Right cardiac atrium (tissue), 5 donors: ENCODE data around the gene TUFM. TPM values are rescaled to one million over a fixed set of nuclear protein-coding genes. Genes with fewer than 3 reads are reported as not detected.
A peak's percentile ranks its signal among the peaks of the same experiment; 100 is the strongest.
"Not testable (repeated sequence)": the region's sequence is repeated elsewhere in the genome, so short reads cannot be mapped to it uniquely, and the experiment has no call there.

Experiments used
- ATAC-seq, 2 donors: fragments of 200-7000 bp; cut with Tn5 transposase; one replicate each; pipeline versions ENCODE4 v1.8.0 to v1.9.1; 2020; ENCODE audit warnings: moderate library complexity in 2 of 2, mild to moderate bottlenecking in 1 of 2
- DNase-seq, 3 donors: peaks; one replicate each; pipeline ENCODE4 v3.0.0-alpha.2; 2020
- H3K27ac ChIP-seq: one replicate; pipeline ENCODE4 v1.5.1; 2013; ENCODE audit warnings: mild to moderate bottlenecking, low read length, control low read depth, moderate library complexity
- H3K27me3 ChIP-seq: one replicate; pipeline ENCODE4 v1.6.1; 2013; ENCODE audit not compliant: control insufficient read depth, insufficient read depth
- H3K4me1 ChIP-seq: one replicate; pipeline ENCODE4 v1.6.1; 2013; ENCODE audit warnings: low read length; ENCODE audit not compliant: control insufficient read depth, insufficient read depth
- H3K4me3 ChIP-seq: one replicate; pipeline ENCODE4 v1.5.1; 2013; ENCODE audit warnings: low read length, control low read depth
- H3K9me3 ChIP-seq: one replicate; pipeline ENCODE4 v1.6.1; 2013; ENCODE audit warnings: low read length; ENCODE audit not compliant: control insufficient read depth
- WGBS: extraction: QIAGEN DNeasy Blood & Tissue Kit; methylation state at CpG from one replicate; pipeline ENCODE4 v1.1.7; 2013; 5-methylcytosine and 5-hydroxymethylcytosine counted together
- intact Hi-C, 4 donors: fragments of 100-400 bp; cut with DNase I; formaldehyde crosslinking; loops; one replicate each; pipeline versions ENCODE4 v1.11.0 to v1.14.0; 2022 to 2023
- polyA plus RNA-seq: library from polyadenylated mRNA; stranded (reverse); fragments of 200-250 nt; gene quantifications from one replicate; pipeline ENCODE4 v1.2.3, GENCODE V29; 2013
- total RNA-seq, 4 donors: library from RNA; stranded (reverse); fragmentation: NEBNext Ultra II Directional; extraction: Animal tissue kit (Norgen Biotek cat#: 25700); gene quantifications; one replicate each; pipeline ENCODE4 v1.2.1, GENCODE V29; 2021
- donor health status: healthy with polysubstance abuse.
- donor health status: DM: no; HTN: yes; CAD: no.
- donor health status: DM: no; HTN: no; CAD: no.
- donor health status: DM: no; HTN: yes; CAD: no; lungs with severe emphysema.
- donor health status: DM: yes; HTN: yes; CAD: no.

Gene TUFM
- total and polyA plus RNA-seq, 5 donors, result 160 to 227 (median 181) TPM

DNA sequence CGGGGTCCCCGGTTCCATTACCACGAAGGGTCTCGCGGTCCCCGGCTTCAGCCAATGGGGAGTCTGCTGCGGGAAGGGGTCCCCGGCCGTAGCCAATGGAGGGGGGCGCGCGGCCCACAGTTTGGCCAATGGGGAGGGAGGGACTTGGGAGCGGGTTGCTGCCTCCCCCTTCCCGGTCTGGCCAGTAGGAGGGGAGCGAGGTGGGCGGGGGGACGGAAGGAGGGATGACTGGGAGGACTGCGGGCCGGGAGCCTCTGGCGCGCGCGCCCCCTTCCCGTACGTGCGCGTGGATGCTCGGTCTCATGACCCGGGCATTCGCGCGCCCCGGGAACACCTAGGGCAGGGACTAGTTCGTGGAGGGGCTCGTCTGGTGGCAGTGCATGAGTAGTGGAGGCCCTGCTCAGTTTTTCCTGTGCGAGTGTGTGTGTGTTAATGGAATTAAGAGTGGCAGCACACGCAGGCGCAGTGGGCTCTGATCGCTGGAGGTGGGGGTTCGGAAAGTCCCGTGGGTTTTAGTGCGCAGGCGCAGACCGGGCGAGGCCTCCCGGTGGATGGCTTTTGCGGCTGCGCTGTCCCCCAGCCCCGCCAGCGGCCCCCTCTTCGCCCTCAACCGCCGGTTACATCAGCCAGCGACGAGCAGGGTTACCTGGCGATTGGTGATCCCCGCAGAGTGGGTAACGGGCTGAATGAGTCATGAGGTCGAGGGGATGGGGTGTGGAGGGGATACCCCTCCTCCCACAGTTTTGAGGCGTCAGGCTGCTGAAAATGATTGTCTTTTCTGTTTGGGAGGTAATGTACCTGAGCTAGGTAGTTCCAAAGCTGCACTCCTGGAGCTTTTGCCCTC, 22.1 kb downstream of the TUFM start:
- intact Hi-C loops, result loop anchor here in 1 of 4 donors (5.0 kb wide), 1 partner anchor 118 kb away; no protein-coding TSS in a partner anchor

GRCh38 chr16:28823291-28823872, 22.8 kb downstream of the TUFM start:
- Histone ChIP-seq H3K4me3 (peak overlapping the region; percentile 99), H3K27me3 (no peaks in the 10 kb centered on the region), H3K27ac (peak overlapping the region; percentile 96), H3K4me1 (no peaks in the 10 kb centered on the region), H3K9me3 (no peaks in the 10 kb centered on the region)
- WGBS, result under 1% methylated on average over 62 of the region's 62 CpGs
- intact Hi-C loops, result loop anchor here in 1 of 4 donors (5.0 kb wide), 1 partner anchor 119 kb away; no protein-coding TSS in a partner anchor
- no peak for DNase-seq
- peak in 1 of 2 donors; percentile 3 for ATAC-seq

More for the DNA sequence above, 22.1 kb downstream of the TUFM start:
- H3K27ac ChIP-seq, result peak overlapping the region; percentile 96
- no peaks in the 10 kb centered on the region for H3K27me3 ChIP-seq
- peak overlapping the region; percentile 99 for H3K4me3 ChIP-seq
- peak; percentile 95 to 96 for ATAC-seq
- peak; percentile 98 to 99 (median 99) for DNase-seq
- no peaks in the 10 kb centered on the region for H3K9me3 ChIP-seq
- no peaks in the 10 kb centered on the region for H3K4me1 ChIP-seq
- WGBS, result under 1% methylated on average over 60 of the region's 60 CpGs

DNA sequence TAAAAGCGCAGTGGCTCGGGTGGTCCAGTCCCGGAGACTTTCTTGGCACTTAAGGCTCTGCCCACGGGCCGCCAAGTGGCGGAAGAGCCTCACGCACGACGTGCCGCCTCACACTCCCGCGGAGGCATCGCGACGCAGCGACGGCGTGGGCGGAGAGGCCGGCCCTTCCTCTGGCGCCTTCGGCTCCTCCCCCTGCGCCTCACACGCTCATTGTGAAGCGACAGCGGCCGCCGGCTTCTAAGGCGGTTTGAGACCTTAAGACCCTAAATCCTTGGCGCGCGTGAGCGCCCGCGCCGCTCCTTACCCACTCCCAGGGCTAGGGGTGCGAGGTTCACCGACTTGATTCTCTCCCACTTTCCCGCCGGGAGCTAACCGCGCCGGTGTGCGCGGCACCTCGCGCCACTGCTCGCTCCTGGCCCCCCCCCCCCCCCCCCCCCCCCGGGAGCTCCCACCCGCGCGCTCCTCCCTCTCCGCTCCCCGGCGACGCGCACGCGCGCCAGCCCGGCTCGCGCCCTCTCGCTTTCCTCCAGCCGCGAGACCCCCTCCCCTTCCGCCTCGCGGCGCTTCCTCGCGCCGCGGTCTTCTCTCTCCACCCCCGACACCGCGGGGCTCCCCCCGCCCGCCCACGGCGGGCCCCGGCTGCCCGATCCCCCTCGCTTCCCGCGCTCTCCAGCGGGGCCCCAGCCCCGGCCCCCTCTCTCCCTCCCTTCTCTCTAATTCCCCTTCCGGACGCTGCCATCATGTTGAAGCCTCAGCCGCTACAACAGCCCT, 23.4 kb downstream of the TUFM start, which contains the start of gene ATXN2L:
Gene ATXN2L, plus strand, starts transcription at position 480 of the 771 bp plus-strand sequence. Its CDS starts 261 bp downstream, at position 741.
- no peaks in the 10 kb centered on the region for H3K27me3 ChIP-seq
- intact Hi-C loops, result loop anchor here in 1 of 4 donors (5.0 kb wide), 1 partner anchor 120 kb away; no protein-coding TSS in a partner anchor
- no peaks in the 10 kb centered on the region for H3K9me3 ChIP-seq
- ATAC-seq (peak; percentile 80 to 85), DNase-seq (peak; percentile 97 to 98 (median 98))
- WGBS, result under 1% methylated on average over 88 of the region's 91 CpGs
- peak within 1 kb of the TSS; percentile 99 for H3K4me3 ChIP-seq
- H3K4me1 ChIP-seq, result no peaks in the 10 kb centered on the region
- H3K27ac ChIP-seq, result peak within 1 kb of the TSS; percentile 99

DNA sequence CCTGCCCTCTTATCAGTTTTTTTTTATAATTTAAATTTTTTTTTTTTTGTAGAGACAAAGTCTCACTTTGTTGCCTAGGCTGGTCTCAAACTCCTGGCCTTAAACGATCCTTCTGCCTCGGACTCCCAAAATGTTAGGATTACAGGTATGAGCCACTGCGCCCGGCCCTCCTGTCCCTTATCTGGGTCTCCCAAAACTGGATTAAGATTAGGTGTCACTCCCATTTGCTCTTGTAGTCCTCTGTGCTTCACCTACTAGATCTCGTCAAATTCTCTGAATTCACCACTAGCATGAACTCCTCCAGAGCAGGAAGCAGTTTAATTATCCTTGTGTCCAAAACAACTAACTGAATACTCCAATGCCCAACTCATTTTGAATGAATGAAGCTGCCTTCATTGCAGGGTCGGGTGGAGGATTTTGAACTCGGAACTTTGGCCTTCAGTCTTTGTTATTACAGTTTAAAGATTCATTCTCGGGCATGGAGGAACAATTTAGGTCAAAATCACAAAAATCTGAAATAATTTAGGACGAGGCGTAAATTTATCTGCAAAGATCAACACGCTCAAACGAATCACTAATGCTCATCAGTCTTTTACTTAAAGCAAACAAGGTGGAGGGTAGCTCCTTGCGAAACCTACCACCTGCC, 24.2 kb downstream of the TUFM start:
- Histone ChIP-seq H3K4me1 (no peaks in the 10 kb centered on the region), H3K27ac (peak overlapping the region; percentile 84), H3K9me3 (no peaks in the 10 kb centered on the region), H3K27me3 (no peaks in the 10 kb centered on the region), H3K4me3 (peak overlapping the region; percentile 99)
- ATAC-seq (no peak), DNase-seq (no peak)
- 24% methylated on average over 13 of the region's 13 CpGs for WGBS
- intact Hi-C loops, result loop anchor here in 1 of 4 donors (5.0 kb wide), 1 partner anchor 120 kb away; no protein-coding TSS in a partner anchor

DNA sequence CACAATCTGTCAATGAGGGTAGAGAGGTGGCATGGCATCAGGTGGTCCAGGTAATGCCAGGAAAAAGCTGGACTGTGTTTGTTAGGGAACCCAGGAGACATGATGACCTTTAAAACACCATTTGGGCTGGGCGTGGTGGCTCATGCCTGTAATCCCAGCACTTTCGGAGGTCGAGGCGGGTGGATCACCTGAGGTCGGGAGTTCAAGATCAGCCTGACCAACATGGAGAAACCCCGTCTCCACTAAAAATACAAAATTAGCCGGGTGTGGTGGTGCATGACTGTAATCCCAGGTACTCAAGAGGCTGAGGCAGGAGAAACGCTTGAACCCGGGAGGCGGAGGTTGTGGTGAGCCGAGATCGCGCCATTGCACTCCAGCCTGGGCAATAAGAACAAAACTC, 25.6 kb downstream of the TUFM start:
- H3K4me3 ChIP-seq, H3K27me3 ChIP-seq, DNase-seq, ATAC-seq, H3K27ac ChIP-seq, H3K9me3 ChIP-seq, H3K4me1 ChIP-seq: not testable (repeated sequence)
- intact Hi-C loops, result loop anchor here in 1 of 4 donors (5.0 kb wide), 1 partner anchor 122 kb away; no protein-coding TSS in a partner anchor
- 96% methylated on average over 13 of the region's 13 CpGs for WGBS

- no peaks in the 10 kb centered on the region for H3K4me1 ChIP-seq
- H3K27me3 ChIP-seq, result no peaks in the 10 kb centered on the region
- DNase-seq, result peak in 1 of 3 donors; percentile 51
- intact Hi-C loops, result loop anchor here in 1 of 4 donors (5.0 kb wide), 1 partner anchor 122 kb away; no protein-coding TSS in a partner anchor
- no peaks in the 10 kb centered on the region for H3K9me3 ChIP-seq
- WGBS, result 77% methylated on average over 5 of the region's 5 CpGs
- no peak overlapping the region for H3K4me3 ChIP-seq
- ATAC-seq, result no peak
- H3K27ac ChIP-seq, result no peak overlapping the region
Measured at GRCh38 chr16:28820016-28820415, 26.1 kb downstream of the TUFM start.

GRCh38 chr16:28807445-28808120, 38.6 kb downstream of the TUFM start:
- H3K9me3 ChIP-seq, H3K4me1 ChIP-seq, H3K27me3 ChIP-seq, H3K4me3 ChIP-seq, DNase-seq, intact Hi-C loops, H3K27ac ChIP-seq: not testable (repeated sequence)
- peak in 1 of 2 donors; percentile 57 for ATAC-seq
- WGBS, result no CpG with 5 or more reads among the region's 11 CpGs

GRCh38 chr16:28802235-28803019, 43.7 kb downstream of the TUFM start:
- ATAC-seq, result peak; percentile 94

More at GRCh38 chr16:28802235-28803019, 43.7 kb downstream of the TUFM start:
- H3K9me3 ChIP-seq, H3K4me3 ChIP-seq, H3K27me3 ChIP-seq, H3K27ac ChIP-seq, intact Hi-C loops, H3K4me1 ChIP-seq: not testable (repeated sequence)
- 52% methylated on average over 7 of the region's 13 CpGs for WGBS
- DNase-seq, result peak in 2 of 3 donors; percentile 59 to 66
